ENCODE measurements around the gene CHST10. TPM values are rescaled to one million over a fixed set of nuclear protein-coding genes. Genes with fewer than 3 reads are reported as not detected.

The CHST10 gene
- total RNA-seq, 4 donors from 2014 or later, result 1.7 to 5.6 (median 2.4) TPM

DNA sequence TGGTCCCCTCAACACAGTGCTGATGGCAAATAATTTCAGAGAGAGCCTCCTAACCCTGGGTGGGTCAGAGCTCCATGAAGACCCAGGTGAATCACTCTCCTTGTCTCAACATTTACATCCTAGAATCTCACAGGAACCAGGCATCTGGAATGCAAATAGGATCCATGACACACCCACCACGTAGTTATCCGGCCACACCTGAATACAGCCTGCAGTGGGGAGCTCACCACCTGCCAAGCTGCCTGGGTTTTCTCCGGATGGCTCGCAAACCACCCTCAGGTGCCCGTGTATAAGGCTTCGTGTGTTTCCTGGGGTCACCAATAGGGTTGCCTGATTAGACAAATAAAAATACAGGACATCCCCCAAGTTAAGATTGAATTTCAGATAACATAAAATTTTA lies 9.9 kb downstream of the CHST10 start:
- TF ChIP-seq, protein P1, sequence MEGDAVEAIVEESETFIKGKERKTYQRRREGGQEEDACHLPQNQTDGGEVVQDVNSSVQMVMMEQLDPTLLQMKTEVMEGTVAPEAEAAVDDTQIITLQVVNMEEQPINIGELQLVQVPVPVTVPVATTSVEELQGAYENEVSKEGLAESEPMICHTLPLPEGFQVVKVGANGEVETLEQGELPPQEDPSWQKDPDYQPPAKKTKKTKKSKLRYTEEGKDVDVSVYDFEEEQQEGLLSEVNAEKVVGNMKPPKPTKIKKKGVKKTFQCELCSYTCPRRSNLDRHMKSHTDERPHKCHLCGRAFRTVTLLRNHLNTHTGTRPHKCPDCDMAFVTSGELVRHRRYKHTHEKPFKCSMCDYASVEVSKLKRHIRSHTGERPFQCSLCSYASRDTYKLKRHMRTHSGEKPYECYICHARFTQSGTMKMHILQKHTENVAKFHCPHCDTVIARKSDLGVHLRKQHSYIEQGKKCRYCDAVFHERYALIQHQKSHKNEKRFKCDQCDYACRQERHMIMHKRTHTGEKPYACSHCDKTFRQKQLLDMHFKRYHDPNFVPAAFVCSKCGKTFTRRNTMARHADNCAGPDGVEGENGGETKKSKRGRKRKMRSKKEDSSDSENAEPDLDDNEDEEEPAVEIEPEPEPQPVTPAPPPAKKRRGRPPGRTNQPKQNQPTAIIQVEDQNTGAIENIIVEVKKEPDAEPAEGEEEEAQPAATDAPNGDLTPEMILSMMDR (IDR thresholded peaks at IDR 0.05; ENCODE audit: low read depth), result no peak

DNA sequence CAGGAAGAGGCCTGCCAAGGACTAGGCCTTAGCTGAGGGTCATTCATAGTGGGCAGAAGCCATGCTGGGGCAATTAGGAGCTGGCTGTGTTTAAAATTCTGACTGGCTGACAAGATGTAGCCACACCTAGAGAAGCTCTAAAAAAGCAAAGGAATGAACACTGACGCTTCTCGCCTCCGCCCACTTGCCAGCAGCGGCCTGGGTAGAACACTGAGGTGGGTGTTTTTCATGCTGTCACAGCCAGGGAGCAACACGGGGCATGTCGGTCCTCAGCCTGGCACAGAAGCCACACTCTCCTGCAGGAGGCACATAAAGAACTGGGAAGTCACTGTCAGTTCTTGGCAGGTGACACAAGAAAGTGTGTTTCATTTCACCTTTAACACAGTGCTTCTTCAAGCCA lies 10.4 kb downstream of the CHST10 start:
- TF ChIP-seq, protein P1 (IDR thresholded peaks at IDR 0.05; ENCODE audit: low read depth), result no peak

DNA sequence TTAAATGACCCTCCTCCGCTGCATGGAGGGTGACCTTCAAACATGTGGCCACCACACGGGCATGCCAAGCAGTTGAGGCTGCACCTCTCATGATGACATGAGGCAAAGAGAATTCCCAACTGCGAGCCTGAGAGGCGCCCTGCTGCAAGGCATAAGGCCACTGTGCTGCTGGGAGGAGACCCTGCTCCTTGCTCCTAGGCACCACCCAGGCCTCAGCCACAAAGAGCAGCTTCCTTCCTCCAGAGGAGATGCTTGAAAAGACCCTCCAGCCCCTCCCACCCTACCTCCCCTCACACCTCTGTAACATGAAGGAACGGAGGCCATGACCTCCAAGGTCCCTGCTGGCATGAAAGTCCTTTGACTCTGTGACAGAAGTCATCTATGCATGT lies 11.4 kb downstream of the CHST10 start:
- TF ChIP-seq, protein P1 (IDR thresholded peaks at IDR 0.05; ENCODE audit: low read depth), result no peak

DNA sequence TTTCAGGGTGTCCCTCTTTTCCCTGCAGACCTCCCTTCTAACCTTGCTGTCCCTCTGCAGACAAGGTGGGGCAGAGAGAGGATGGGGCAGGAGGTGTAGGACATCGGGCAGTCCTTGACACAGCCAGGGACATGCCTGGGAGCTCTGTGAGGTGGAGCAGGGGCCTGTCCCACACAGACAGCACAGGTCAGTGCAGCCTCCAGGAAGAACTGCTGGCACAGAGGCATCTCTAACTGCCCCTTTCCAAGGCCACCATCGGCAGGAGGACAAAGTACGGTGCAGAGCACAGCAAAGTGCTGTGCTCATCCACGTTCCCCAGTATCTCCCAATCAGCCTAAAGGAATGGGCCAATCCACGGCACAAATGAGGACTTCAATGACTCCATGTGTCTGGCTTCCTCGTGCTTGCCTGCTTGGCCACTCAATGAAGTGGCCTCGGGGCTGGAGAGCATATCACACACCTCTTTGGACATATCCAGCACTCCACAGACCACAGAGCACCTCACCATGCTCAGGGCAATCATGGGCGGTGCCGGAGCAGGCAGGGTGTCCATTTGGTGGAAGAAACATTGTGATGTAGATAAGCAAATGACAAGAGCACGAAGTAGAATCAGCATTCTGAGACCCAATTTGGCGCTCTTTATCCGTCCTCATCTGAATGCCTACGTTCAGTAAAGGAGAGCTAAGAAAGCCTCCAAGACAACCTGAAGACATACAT lies 11.9 kb downstream of the CHST10 start:
- TF ChIP-seq, protein P1 (IDR thresholded peaks at IDR 0.05; ENCODE audit: low read depth), result no peak

DNA sequence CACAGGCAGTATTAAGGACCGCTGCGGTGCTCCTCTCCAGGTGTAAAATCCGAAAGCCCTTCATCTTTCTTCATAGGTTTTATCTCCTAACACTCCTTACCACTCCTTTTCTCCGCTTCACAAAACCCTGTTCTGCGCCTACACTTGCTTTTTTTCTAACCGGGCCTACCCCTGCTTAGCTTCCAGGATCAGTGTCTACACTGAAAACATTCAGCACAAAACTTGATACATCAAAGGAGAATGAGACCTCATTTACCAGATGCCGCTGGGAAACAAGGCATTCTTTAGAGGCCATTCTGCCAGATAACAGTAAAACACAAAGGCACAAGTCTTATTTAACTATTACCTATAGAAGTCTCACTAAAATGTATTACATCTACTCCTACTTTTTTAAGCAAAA lies 13.1 kb downstream of the CHST10 start:
- TF ChIP-seq, protein P1 (IDR thresholded peaks at IDR 0.05; ENCODE audit: low read depth), result no peak

DNA sequence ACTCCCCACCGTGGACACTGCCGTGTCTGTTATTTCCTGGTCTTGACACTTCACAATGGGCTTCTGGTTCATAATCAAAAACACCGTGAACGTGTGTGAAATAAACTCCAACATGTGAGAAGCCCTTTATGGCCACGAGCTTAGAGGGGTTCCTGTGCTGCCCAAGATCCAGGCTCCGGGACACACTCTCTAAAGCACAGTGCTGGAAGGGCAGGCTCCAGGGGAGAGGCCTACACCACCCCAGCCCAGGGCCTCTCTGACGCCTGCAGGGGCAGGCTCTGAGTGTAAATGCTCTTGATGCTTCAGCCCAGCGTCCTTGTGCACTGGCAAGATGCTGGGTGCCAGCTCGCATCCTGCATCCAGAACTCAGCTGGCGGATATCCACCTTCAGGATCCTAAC lies 13.7 kb downstream of the CHST10 start:
- TF ChIP-seq, protein P1 (IDR thresholded peaks at IDR 0.05; ENCODE audit: low read depth), result no peak

DNA sequence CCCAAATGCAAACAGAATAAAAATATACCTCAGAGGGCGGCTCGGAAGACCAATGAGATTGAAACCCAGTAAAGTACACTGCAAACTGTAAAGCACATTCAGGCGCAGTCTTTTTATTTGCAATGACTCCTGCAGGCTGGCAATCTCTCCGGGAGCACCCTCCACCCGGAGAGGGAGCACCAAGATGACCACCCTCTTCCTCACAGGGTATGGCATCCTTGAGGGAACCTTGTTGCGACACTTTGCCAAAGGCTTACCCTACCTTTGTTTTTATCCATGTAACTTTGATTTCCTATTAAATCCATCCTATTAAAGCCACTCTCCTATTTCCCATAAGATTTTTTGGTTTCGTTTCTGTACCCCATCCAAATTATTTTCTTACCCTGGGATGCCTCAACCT lies 16.2 kb downstream of the CHST10 start:
- TF ChIP-seq, protein P1 (IDR thresholded peaks at IDR 0.05; ENCODE audit: low read depth), result no peak

All from subcutaneous adipose tissue (tissue), 4 donors.